Loucy (cell line): ENCODE data around the gene DHX40.
A peak's percentile ranks its signal among the peaks of the same experiment; 100 is the strongest.

ENCODE experiments used
- H2AFZ ChIP-seq: fragments of 200-600 bp; sonication (generic); 2 replicates; pipeline ENCODE4 v1.6.0; 2016; ENCODE audit warnings: antibody characterized with exemption, mild to moderate bottlenecking, low read length, moderate library complexity
- H3F3A ChIP-seq: fragments of 200-600 bp; 2 replicates; pipeline ENCODE4 v1.6.0; 2016; ENCODE audit warnings: antibody characterized with exemption, low read depth, mild to moderate bottlenecking
- H3K27me3 ChIP-seq: fragments of 200-600 bp; sonication (generic); 2 replicates; pipeline ENCODE4 v1.6.1; 2014; ENCODE audit warnings: low read length, mild to moderate bottlenecking; ENCODE audit not compliant: insufficient read depth, poor library complexity, severe bottlenecking
- H3K36me3 ChIP-seq: fragments of 200-600 bp; sonication (generic); 2 replicates; pipeline ENCODE4 v1.6.1; 2016; ENCODE audit warnings: low read length; ENCODE audit not compliant: insufficient read depth
- H3K4me1 ChIP-seq: fragments of 200-600 bp; sonication (generic); 2 replicates; pipeline ENCODE4 v1.5.1; 2014; ENCODE audit warnings: low read length, mild to moderate bottlenecking; ENCODE audit not compliant: insufficient read depth, poor library complexity, severe bottlenecking
- H3K4me2 ChIP-seq: fragments of 200-600 bp; sonication (generic); 2 replicates; pipeline ENCODE4 v1.6.0; 2014; ENCODE audit warnings: antibody characterized with exemption, low read length, low read depth, mild to moderate bottlenecking; ENCODE audit not compliant: poor library complexity, severe bottlenecking
- H3K4me3 ChIP-seq: fragments of 200-600 bp; sonication (generic); 2 replicates; pipeline ENCODE4 v1.5.1; 2014; ENCODE audit warnings: low read length, mild to moderate bottlenecking, mixed read lengths; ENCODE audit not compliant: poor library complexity, severe bottlenecking
- H3K79me2 ChIP-seq: fragments of 200-600 bp; sonication (generic); 2 replicates; pipeline ENCODE4 v1.6.1; 2014; ENCODE audit warnings: low read length; ENCODE audit not compliant: insufficient read depth
- H3K9ac ChIP-seq: fragments of 200-600 bp; sonication (generic); 2 replicates; pipeline ENCODE4 v1.6.0; 2014; ENCODE audit warnings: mild to moderate bottlenecking, low read depth, low read length, moderate library complexity; ENCODE audit not compliant: poor library complexity, severe bottlenecking
- H3K9me2 ChIP-seq: fragments of 200-600 bp; sonication (generic); replicated peaks from 2 replicates; pipeline ENCODE4 v1.6.1; 2016; ENCODE audit warnings: low read depth, low read length, mixed read lengths
- H3K9me3 ChIP-seq: fragments of 200-600 bp; sonication (generic); 2 replicates; pipeline ENCODE4 v1.6.1; 2014; ENCODE audit warnings: mild to moderate bottlenecking, antibody characterized with exemption, low read length, low read depth; ENCODE audit not compliant: insufficient read depth
- H4K20me1 ChIP-seq: fragments of 200-600 bp; sonication (generic); 2 replicates; pipeline ENCODE4 v1.6.0; 2014; ENCODE audit warnings: antibody characterized with exemption, low read length, mild to moderate bottlenecking; ENCODE audit not compliant: insufficient read depth, poor library complexity, severe bottlenecking
- CTCF ChIP-seq: fragments of 200-600 bp; sonication (generic); conservative IDR thresholded peaks from 2 replicates; pipeline ENCODE4 v1.5.1; 2014; ENCODE audit warnings: mild to moderate bottlenecking, antibody characterized with exemption, low read length
- EZH2phosphoT487 ChIP-seq: fragments of 200-600 bp; IDR thresholded peaks from 2 replicates; pipeline ENCODE4 v1.6.1; 2018; ENCODE audit warnings: antibody characterized with exemption, mild to moderate bottlenecking, moderate library complexity, borderline replicate concordance

Gene DHX40

GRCh38 chr17:59619298-59620063 is 54.1 kb downstream of the DHX40 start, which contains the start of gene CLTC:
TSS of gene CLTC (plus strand) at chr17:59619895. CDS start at chr17:59620132, 237 bp downstream.
- peaks cover 53% of the 10 kb centered on the region for H3K4me1 ChIP-seq
- H3K9me3 ChIP-seq, result no peaks in the 10 kb centered on the region
- peaks cover 4% of the 10 kb centered on the region for H3K27me3 ChIP-seq
- 0 out of 2 replicates have a peak, but pooled peaks cover 4% of the 10 kb centered on the region for H3F3A ChIP-seq
- peak within 1 kb of the TSS; percentile 95 for H3K4me3 ChIP-seq
- H3K79me2 ChIP-seq, result peaks cover 63% of the 10 kb centered on the region
- TF ChIP-seq EZH2phosphoT487, result no peak
- no peak for TF ChIP-seq CTCF
- peaks cover 40% of the 10 kb centered on the region for H4K20me1 ChIP-seq
- H3K9me2 ChIP-seq, result no peaks in the 10 kb centered on the region
- peak within 1 kb of the TSS; percentile 89 for H2AFZ ChIP-seq
- H3K4me2 ChIP-seq, result peak within 1 kb of the TSS; percentile 96
- H3K36me3 ChIP-seq, result no peaks in the 10 kb centered on the region
- H3K9ac ChIP-seq, result peak within 1 kb of the TSS; percentile 98

GRCh38 chr17:59620064-59620359 is 54.6 kb downstream of the DHX40 start:
- H4K20me1 ChIP-seq, result peaks cover 45% of the 10 kb centered on the region
- no peaks in the 10 kb centered on the region for H3K9me2 ChIP-seq
- H2AFZ ChIP-seq, result peak overlapping the region; percentile 89
- no peaks in the 10 kb centered on the region for H3K9me3 ChIP-seq
- H3K79me2 ChIP-seq, result peaks cover 69% of the 10 kb centered on the region
- H3K4me3 ChIP-seq, result peak overlapping the region; percentile 95
- peak overlapping the region; percentile 98 for H3K9ac ChIP-seq
- 0 out of 2 replicates have a peak, but pooled peaks cover 4% of the 10 kb centered on the region for H3F3A ChIP-seq
- peaks cover 53% of the 10 kb centered on the region for H3K4me1 ChIP-seq
- peak overlapping the region; percentile 72 for H3K4me2 ChIP-seq
- H3K27me3 ChIP-seq, result peaks cover 4% of the 10 kb centered on the region
- H3K36me3 ChIP-seq, result no peaks in the 10 kb centered on the region
- no peak for TF ChIP-seq EZH2phosphoT487
- TF ChIP-seq CTCF, result no peak

GRCh38 chr17:59620518-59621259 is 55.3 kb downstream of the DHX40 start:
- Histone ChIP-seq H3K4me2 (peak overlapping the region; percentile 96), H3K4me1 (peaks cover 58% of the 10 kb centered on the region), H3F3A (0 out of 2 replicates have a peak, but pooled peaks cover 4% of the 10 kb centered on the region), H3K27me3 (peaks cover 4% of the 10 kb centered on the region), H3K4me3 (peak overlapping the region; percentile 95), H3K79me2 (peaks cover 75% of the 10 kb centered on the region), H4K20me1 (peaks cover 52% of the 10 kb centered on the region), H3K9me3 (no peaks in the 10 kb centered on the region), H3K36me3 (no peaks in the 10 kb centered on the region), H3K9me2 (no peaks in the 10 kb centered on the region), H2AFZ (no peak overlapping the region), H3K9ac (peak overlapping the region; percentile 98)
- TF ChIP-seq CTCF, result no peak
- no peak for TF ChIP-seq EZH2phosphoT487
